Gastrocnemius medialis (tissue), 4 donors: ENCODE results near the gene NEURL2.

ENCODE experiments used
- CTCF ChIP-seq, 5 experiments: fragments of 450-650 bp in 3 of 5; fragments of 200-600 bp in 2 of 5; sonication (generic) in 2 of 5; IDR thresholded peaks in 4 of 5; conservative IDR thresholded peaks in 1 of 5; 1 replicate in 4 of 5; 2 replicates in 1 of 5; pipeline ENCODE4 v1.5.1; 2016 to 2019; ENCODE audit warnings: antibody characterized with exemption in 5 of 5, mild to moderate bottlenecking in 3 of 5, moderate library complexity in 3 of 5
- POLR2A ChIP-seq, 2 donors: fragments of 450-650 bp; IDR thresholded peaks; one replicate each; pipeline ENCODE4 v1.6.1; 2017; ENCODE audit warnings: antibody characterized with exemption in 2 of 2, mild to moderate bottlenecking in 2 of 2, moderate library complexity in 2 of 2

GRCh38 chr20:45897692-45898091 lies 6.7 kb upstream of the NEURL2 start:
- TF ChIP-seq CTCF (IDR thresholded peaks at IDR 0.05 in 4 of 5, conservative IDR thresholded peaks at IDR 0.05 in 1 of 5) = no peak
- no peak for TF ChIP-seq POLR2A (IDR thresholded peaks at IDR 0.05)
